MM.1S (cell line): ENCODE results near the gene BPHL.
"Not testable (repeated sequence)": the region's sequence is repeated elsewhere in the genome, so short reads cannot be mapped to it uniquely, and the experiment has no call there.

Experiments
- DNase-seq: peaks from one replicate; pipeline ENCODE4 v3.0.0-alpha.2; 2015
- H2AFZ ChIP-seq: fragments of 300-600 bp; sonication (generic); 2 replicates; pipeline ENCODE4 v1.6.0; 2016; ENCODE audit warnings: antibody characterized with exemption, low read length
- H3F3A ChIP-seq: fragments of 300-600 bp; sonication (generic); 2 replicates; pipeline ENCODE4 v1.6.1; 2016; ENCODE audit warnings: mild to moderate bottlenecking, antibody characterized with exemption, low read length, moderate library complexity, mixed read lengths; ENCODE audit not compliant: insufficient read depth
- H3K27ac ChIP-seq: fragments of 300-600 bp; sonication (generic); 2 replicates; pipeline ENCODE4 v1.5.1; 2016; ENCODE audit warnings: mild to moderate bottlenecking, low read length
- H3K27me3 ChIP-seq: fragments of 300-600 bp; sonication (generic); replicated peaks from 2 replicates; pipeline ENCODE4 v1.6.0; 2016; ENCODE audit warnings: low read length; ENCODE audit not compliant: insufficient read depth
- H3K36me3 ChIP-seq: fragments of 300-600 bp; sonication (generic); replicated peaks from 2 replicates; pipeline ENCODE4 v1.6.1; 2016; ENCODE audit warnings: mild to moderate bottlenecking, low read length, mixed read lengths; ENCODE audit not compliant: insufficient read depth
- H3K4me1 ChIP-seq: fragments of 300-600 bp; sonication (generic); 2 replicates; pipeline ENCODE4 v1.6.1; 2016; ENCODE audit warnings: low read length, mixed read lengths
- H3K4me2 ChIP-seq: fragments of 300-600 bp; sonication (generic); 2 replicates; pipeline ENCODE4 v1.6.0; 2016; ENCODE audit warnings: low read depth, low read length
- H3K4me3 ChIP-seq: fragments of 300-600 bp; sonication (generic); 2 replicates; pipeline ENCODE4 v1.5.1; 2016; ENCODE audit warnings: low read length, mixed read lengths
- H3K79me2 ChIP-seq: fragments of 300-600 bp; sonication (generic); 2 replicates; pipeline ENCODE4 v1.6.1; 2016; ENCODE audit warnings: mixed run types, low read length, mixed read lengths
- H3K9ac ChIP-seq: fragments of 300-600 bp; sonication (generic); 2 replicates; pipeline ENCODE4 v1.6.1; 2016; ENCODE audit warnings: low read length, mixed read lengths
- H3K9me2 ChIP-seq: fragments of 300-600 bp; sonication (generic); replicated peaks from 2 replicates; pipeline ENCODE4 v1.6.1; 2016; ENCODE audit warnings: mild to moderate bottlenecking, low read length, mixed read lengths; ENCODE audit not compliant: insufficient read depth
- H3K9me3 ChIP-seq: fragments of 300-600 bp; sonication (generic); replicated peaks from 2 replicates; pipeline ENCODE4 v1.6.1; 2016; ENCODE audit warnings: mild to moderate bottlenecking, low read length, mixed read lengths; ENCODE audit not compliant: insufficient read depth
- H4K20me1 ChIP-seq: fragments of 300-600 bp; sonication (generic); 2 replicates; pipeline ENCODE4 v1.6.1; 2016; ENCODE audit warnings: mild to moderate bottlenecking, low read length, moderate library complexity, mixed read lengths; ENCODE audit not compliant: insufficient read depth
- CTCF ChIP-seq: fragments of 300-600 bp; sonication (generic); IDR thresholded peaks from 2 replicates; pipeline ENCODE4 v1.5.1; 2016; ENCODE audit warnings: antibody characterized with exemption, low read length, mixed read lengths
- EZH2 ChIP-seq: fragments of 300-600 bp; sonication (generic); optimal IDR thresholded peaks from 2 replicates; pipeline ENCODE3; 2017; ENCODE audit warnings: low read depth, mild to moderate bottlenecking, antibody characterized with exemption, low read length, mixed read lengths
- EZH2phosphoT487 ChIP-seq: fragments of 300-600 bp; sonication (generic); IDR thresholded peaks from 2 replicates; pipeline ENCODE4 v1.6.1; 2018; ENCODE audit warnings: antibody characterized with exemption, low read length

BPHL gene

GRCh38 chr6:3173636-3174089 lies 55.2 kb downstream of the BPHL start:
- H3K36me3 ChIP-seq, H3K79me2 ChIP-seq, H3K9ac ChIP-seq, H3K9me3 ChIP-seq, H3F3A ChIP-seq, H3K9me2 ChIP-seq, H3K27me3 ChIP-seq, H3K4me3 ChIP-seq, DNase-seq, H3K27ac ChIP-seq, H3K4me2 ChIP-seq, H4K20me1 ChIP-seq, H2AFZ ChIP-seq, H3K4me1 ChIP-seq: not testable (repeated sequence)

GRCh38 chr6:3175715-3176402 lies 57.3 kb downstream of the BPHL start:
- TF ChIP-seq CTCF (no peak), EZH2 (no peak), EZH2phosphoT487 (no peak)
- Histone ChIP-seq H3K36me3 (no peaks in the 10 kb centered on the region), H3K4me3 (no peak overlapping the region), H3K4me1 (no peaks in the 10 kb centered on the region), H3K27me3 (no peaks in the 10 kb centered on the region), H3K9ac (no peak overlapping the region), H3K9me2 (no peaks in the 10 kb centered on the region), H2AFZ (no peak overlapping the region), H3K79me2 (no peaks in the 10 kb centered on the region), H3K4me2 (no peak overlapping the region), H3K9me3 (no peaks in the 10 kb centered on the region), H3K27ac (no peak overlapping the region), H3F3A (no peaks in the 10 kb centered on the region), H4K20me1 (no peaks in the 10 kb centered on the region)
- no peak for DNase-seq

DNA sequence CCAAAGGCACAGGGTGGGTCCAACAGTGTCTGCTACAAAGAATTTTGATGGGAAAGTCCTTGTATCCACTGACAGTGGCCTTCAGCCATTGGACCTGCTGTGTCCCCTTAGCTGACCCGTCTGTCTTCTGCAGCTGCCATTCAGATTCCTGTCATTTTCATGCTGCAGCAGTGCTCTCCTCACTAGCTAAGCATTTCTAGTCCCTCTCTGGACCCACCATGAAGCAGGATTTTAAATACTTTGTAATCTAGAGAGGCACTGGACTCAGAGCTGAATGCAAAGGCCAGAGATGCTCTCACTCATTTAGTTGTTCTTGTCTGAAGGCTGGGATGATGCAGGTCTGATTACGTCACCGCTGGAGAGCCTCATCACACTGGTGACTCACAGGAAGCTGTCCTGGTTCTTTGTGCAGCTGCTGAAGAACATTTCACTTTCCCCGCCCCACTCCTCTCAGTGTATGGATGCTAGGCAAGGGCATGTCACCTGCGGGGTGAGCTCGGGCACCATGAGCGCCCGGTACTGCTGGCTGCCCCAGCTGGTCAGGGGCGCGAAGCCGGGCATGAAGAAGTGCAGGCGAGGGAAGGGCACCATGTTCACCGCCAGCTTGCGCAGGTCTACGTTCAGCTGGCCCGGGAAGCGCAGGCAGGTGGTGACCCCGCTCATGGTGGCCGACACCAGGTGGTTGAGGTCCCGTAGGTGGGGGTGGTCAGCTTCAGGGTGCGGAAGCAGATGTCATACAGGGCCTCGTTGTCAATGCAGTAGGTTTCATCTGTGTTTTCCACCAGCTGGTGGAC lies 58.2 kb downstream of the BPHL start:
- no peaks in the 10 kb centered on the region for H3K27me3 ChIP-seq
- no peak overlapping the region for H3K27ac ChIP-seq
- H3K4me1 ChIP-seq = no peaks in the 10 kb centered on the region
- H4K20me1 ChIP-seq = no peaks in the 10 kb centered on the region
- H3K9ac ChIP-seq = no peak overlapping the region
- no peak for DNase-seq
- no peaks in the 10 kb centered on the region for H3K9me3 ChIP-seq
- no peak overlapping the region for H2AFZ ChIP-seq
- H3F3A ChIP-seq = no peaks in the 10 kb centered on the region
- no peaks in the 10 kb centered on the region for H3K9me2 ChIP-seq
- no peaks in the 10 kb centered on the region for H3K79me2 ChIP-seq
- H3K4me3 ChIP-seq = no peak overlapping the region
- no peak overlapping the region for H3K4me2 ChIP-seq
- TF ChIP-seq EZH2phosphoT487 (no peak), CTCF (no peak)
- H3K36me3 ChIP-seq = no peaks in the 10 kb centered on the region

- H3K9me3 ChIP-seq, H2AFZ ChIP-seq: not testable (repeated sequence)
Measured at GRCh38 chr6:3178666-3179065, 60.2 kb downstream of the BPHL start.

DNA sequence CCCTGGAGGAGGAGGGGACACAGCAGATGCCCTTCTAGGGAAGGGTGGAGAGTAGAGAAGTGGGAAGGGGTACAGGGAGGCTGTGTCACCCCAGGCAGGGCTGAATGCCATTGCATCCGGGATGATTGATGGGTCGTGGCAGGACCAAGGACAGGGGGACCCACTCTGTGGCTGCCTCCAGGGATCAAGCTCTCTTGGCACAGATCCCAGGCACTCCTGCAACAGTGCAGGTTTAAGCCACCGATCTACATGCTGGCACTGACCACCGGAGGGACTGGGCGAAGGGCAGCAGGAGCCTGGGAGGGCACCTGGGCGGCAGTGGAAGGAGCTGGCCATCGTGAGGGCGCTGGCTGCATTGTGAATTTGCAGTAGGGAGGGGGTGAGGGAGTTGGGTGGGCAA lies 61.4 kb downstream of the BPHL start:
- not testable (repeated sequence) for H3K9ac ChIP-seq, H3K4me3 ChIP-seq, H3K4me1 ChIP-seq, DNase-seq, H2AFZ ChIP-seq, H3K27me3 ChIP-seq, H3K9me2 ChIP-seq, H3K79me2 ChIP-seq, H4K20me1 ChIP-seq, H3F3A ChIP-seq, H3K36me3 ChIP-seq, H3K4me2 ChIP-seq, H3K9me3 ChIP-seq, H3K27ac ChIP-seq

More at GRCh38 chr6:3178666-3179065, 60.2 kb downstream of the BPHL start:
- H3K27me3 ChIP-seq, H3K4me1 ChIP-seq, H3F3A ChIP-seq, H3K4me2 ChIP-seq, H3K9ac ChIP-seq, DNase-seq, H4K20me1 ChIP-seq, H3K36me3 ChIP-seq, H3K79me2 ChIP-seq, H3K9me2 ChIP-seq, H3K27ac ChIP-seq, H3K4me3 ChIP-seq: not testable (repeated sequence)
